Stimulated activated CD4-positive, alpha-beta T cell treated with anti-CD3 and anti-CD28 coated beads, Interleukin-12 subunit alpha, Interleukin-12 subunit beta, amount 100 ng/mL, for 24 hours (primary cell): ENCODE results near the gene COMTD1.
A peak's percentile ranks its signal among the peaks of the same experiment; 100 is the strongest.

Experiments used
- DNase-seq, 2 experiments: peaks; one replicate each; pipeline ENCODE4 v3.0.0-alpha.2; 2020; ENCODE audit warnings: low read depth in 2 of 2

The COMTD1 gene

DNA sequence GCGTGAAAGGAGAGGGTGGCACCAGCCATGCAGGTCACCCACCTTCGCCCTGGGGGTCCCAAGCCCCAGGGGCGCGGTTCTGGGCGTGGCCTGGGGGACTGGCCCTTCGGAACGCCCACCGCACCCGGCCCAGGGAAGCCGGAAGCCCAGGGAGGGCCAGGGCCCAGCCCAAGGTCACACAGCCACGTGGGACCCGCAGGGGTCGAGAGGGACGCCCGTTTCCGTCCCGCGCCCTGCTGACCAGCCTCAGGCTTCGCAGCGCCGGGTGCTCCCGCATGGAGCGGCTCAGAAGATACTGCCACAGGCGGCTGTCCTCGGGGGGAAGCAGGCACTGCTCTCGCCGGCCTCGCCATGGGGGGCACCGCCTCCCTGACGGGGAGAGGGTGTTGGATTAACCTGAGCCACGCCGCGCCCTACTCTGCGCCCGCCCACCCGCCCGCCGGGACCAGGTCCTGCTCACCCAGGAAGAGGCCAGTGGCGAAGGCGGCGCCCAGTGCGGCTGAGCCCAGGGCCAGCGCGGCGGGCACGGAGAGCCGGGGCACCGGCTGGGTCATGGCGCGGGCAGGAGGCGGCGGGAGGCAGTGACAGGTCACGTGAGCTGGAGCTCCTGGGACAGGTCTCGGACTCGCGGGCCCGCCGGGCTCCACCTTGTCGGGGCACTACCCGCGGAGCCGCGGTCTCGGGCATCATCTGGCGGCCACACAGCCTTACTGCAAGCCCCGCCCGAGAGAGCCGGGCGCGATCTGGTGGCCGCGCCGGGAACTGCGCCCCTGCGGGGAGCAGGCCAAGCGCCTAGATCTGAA, at the start of gene COMTD1:
TSS of gene COMTD1 (minus strand) at position 583 of the 803 bp plus-strand sequence. CDS start at position 554, 29 bp downstream.
- peak; percentile 87 to 94 for DNase-seq

DNA sequence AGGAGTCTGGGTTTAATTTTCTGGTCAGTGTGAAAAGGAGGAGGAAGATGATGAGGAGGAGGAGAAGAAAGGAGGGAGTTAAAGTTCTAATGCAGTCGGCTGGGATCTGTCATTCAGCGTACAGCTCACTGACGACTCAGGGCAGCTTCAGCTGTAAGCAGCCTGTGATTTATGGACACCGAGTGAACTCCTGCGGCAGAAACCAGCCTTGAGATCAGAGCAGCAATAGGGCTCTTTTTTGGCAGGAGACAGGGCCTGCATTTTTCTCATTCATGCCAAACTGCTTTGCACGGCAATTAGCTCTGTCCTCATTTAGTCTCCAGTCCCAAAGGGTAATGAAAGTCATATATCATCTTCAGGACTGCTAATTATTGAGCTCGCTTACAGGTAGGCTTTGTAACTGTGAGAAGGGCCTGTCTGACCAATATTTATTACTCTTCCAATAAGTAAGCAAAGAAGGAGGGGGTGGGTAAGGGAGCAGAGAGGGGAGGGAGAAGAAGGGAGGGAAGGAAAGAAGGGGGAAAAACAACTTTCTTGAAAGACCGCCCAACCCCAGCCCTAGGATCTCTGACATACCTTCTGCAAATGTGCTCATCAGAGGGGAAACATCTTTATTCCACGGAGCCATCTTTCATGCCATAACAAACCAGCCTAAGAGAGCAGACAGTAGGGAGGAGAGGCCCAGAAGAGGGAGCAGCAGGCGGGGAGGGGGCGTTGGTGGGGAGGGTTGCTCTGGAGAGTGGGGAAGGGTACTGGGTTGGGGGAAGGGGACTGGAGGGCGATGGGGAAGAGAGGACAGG, 48.1 kb upstream of the COMTD1 start:
- DNase-seq: no peak

DNA sequence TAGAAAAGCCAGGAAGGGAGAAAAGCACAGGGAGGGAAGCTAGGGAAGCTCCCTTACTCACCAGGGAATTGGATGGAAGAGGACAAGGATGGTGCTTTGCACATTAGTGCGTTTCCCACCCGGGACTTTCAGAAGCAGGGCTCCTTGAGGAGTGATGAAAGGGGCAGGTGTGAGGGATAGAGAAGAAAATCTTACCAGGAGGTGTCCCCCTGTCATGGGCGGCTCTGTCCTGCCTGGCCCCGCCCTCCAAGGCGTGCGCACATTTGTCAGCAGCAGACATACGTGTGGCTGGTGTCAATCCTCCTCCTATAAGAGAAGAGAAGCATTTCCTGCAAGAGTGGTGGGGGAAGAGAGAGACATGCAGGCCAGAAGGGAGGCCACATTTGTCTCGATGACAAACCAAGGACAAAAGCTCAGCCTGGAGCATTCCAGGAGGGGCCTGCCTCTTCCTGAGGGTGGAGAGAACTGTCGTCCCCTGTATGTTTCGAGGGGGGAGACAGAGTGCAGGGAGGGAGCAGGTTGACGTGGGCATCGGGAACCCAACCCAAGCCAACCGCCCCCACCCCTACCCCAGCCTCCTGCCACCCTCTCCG, 47.4 kb upstream of the COMTD1 start:
- no peak for DNase-seq

DNA sequence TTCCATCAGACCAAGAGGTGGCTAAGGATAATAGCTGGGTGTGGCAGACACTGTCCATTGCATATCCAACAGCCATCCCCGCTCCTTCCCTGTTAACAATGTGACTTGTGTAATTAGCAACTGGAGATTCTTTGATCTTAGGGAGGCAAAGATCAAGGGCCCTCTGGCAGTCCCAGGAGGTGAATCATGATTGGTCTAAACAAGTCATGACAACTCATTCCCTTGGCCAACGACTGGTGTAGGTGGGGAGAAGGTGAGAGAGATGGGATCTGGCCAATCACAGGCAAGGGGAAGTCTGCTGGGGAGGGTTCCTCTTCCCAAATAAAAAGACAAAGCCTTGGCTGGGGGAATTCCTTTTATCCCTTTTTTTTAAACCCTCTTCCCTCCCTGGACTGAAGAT, 46.2 kb upstream of the COMTD1 start:
- no peak for DNase-seq

GRCh38 chr10:75280236-75280635, 44.5 kb upstream of the COMTD1 start:
- no peak for DNase-seq

DNA sequence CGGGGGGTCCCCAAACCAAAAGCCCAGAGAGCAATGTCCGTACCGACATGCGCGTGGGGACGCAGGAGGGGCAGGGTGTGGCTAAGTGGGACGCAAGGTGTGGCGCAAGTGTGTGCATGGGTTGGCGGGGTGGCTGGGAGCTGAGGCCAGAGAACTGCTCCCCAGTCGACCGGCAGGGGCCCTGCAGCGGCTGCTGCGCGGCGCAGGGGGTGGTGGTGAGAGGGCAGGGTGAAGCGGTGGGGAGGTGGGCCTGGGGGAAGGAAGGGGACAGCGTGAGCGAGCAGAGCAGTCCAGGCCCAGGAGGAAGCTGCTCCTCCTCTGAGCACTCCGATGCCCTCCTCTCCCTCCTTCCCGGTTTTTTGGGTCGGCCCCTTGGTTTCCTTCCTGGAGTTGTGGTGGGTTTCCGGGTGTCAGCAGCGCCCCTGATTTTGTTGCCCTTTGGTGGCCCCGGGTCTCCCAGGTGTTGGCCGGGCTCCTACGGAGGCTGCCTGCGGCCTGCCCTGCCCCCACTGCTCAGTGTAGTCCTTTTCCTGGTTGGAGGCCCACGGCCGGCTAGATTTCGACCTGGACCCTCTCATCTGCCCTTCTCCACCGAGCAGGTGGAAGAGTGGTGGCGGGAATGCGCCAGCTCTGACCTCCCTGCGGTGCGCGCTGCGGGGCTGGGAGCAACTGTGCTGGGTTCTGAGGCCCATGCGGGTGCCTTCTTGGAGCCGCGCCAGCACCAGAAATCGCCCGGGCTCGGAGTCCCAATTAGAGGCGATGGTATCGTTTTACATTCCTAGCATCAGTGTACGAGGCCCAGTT, 40.5 kb upstream of the COMTD1 start:
- no peak for DNase-seq

GRCh38 chr10:75272896-75273295, 37.1 kb upstream of the COMTD1 start:
- no peak for DNase-seq

- no peak for DNase-seq
These were observed 36.3 kb upstream of the COMTD1 start for GRCh38 chr10:75272094-75272493.

- DNase-seq: no peak
These were observed 33.8 kb upstream of the COMTD1 start for GRCh38 chr10:75269605-75270004.

DNA sequence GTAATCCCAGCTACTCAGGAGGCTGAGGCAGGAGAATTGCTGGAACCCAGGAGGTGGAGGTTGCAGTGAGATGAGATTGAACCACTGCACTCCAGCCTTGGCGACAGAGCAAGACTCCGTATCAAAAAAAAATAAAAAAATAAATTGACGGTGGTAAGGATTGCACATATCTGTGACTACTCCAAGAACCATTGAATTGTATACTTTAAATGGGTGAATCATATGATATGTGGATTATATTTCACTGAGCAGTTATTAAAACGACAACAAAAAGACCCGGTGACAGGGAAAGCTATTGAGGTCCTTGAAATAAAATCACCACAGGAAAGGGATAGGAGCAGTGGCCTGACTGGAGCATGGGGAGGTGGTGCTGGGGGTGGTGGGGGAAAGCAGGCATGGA, 31.2 kb upstream of the COMTD1 start:
- DNase-seq: no peak

GRCh38 chr10:75265856-75266255, 30.1 kb upstream of the COMTD1 start:
- no peak for DNase-seq

DNA sequence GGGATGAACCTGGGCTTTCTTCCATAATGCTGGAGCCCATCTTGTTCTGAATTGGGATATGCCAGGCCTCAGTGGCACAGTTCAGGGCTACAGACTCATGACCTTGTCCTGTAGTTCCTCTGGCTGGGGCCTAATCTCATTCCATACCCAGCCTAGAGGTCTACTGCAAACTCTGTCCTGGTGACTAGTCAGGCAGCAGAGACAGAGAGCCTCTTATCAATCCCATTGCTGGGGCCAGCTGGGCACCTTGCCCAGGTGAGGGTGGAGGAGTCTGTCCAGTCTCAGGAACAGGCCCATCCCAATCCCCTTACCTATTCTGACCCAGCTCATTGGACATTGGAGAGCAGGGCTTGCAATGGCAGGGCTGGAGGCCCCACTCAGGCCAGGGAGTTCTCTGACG, 28.0 kb upstream of the COMTD1 start:
- no peak for DNase-seq

- no peak for DNase-seq
These were observed 26.3 kb upstream of the COMTD1 start for GRCh38 chr10:75261813-75262705.

DNA sequence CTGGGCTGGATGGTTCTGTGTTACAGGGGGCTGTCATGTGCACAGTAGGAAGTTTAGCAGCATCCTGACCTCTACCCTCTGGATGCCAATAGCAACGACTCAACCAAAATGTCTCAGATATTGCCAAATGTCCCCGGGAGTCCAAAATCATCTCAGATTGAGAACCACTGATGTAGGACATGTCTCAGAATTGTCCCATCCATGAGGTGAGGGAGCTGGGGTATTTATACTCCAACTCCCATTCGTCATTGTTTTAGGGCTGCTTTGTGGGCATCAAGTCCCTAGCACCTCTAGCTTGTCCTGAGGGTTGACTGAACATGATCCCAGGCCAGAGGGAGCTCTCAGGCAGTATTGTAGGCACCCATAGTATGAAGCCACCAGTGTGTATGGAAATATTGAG, 25.2 kb upstream of the COMTD1 start:
- DNase-seq: no peak

GRCh38 chr10:75254739-75255138, 19.0 kb upstream of the COMTD1 start:
- DNase-seq: no peak

- DNase-seq: no peak
These were observed 17.8 kb upstream of the COMTD1 start for GRCh38 chr10:75253281-75254220.

DNA sequence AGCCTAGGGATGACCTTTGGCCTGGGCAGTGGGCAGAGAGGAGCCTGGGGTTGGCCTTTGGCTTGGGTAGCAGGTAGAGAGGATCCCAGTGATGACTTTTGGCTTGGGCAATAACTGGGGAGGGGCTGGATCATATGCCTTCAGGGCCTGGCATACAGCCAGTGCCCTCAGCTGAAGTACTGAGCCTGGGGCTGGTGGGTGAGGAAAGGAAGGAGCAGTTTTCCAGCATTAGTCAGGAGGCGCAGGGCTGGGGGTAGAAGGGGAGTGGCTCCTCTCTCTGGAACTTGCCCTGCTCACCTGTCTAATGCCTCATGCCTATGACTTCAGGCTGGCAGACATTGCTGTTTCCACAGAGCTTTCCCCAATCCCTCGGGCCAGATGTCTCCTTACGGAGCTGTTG, 15.2 kb upstream of the COMTD1 start:
- no peak for DNase-seq

GRCh38 chr10:75247797-75248196, 12.0 kb upstream of the COMTD1 start:
- no peak for DNase-seq

DNA sequence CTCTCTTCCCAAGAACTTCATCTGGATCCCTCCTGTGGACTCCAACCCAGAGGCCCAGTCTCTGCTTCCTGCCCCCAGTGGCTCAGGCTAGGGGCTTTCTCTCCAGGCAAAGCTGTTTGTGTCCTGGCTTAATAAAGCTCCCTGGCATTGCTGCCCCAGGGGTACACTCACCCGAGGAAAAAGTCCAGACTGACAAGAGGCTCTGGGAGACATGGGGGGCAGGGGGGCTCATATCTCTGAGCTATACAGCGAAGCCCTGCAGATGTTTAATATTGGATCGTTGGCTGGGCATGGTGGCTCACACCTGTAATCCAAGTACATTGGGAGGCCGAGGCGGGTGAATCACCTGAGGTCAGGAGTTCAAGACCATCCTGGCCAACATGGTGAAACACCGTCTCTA, 10.7 kb upstream of the COMTD1 start:
- DNase-seq: no peak
